Measurements from ENCODE around the gene FUT7. TPM values are rescaled to one million over a fixed set of nuclear protein-coding genes. Genes with fewer than 3 reads are reported as not detected.

The FUT7 gene
- total and polyA plus RNA-seq, 4 experiments from 2014 or later = 3.4 to 43.8 (median 13.6) TPM

Other genes starting within 250 kb of the FUT7 start
Only the 30 nearest of the 38 such genes appear.
- gene AJM1, start 189.6 kb downstream of the FUT7 start, total RNA-seq = 1 to 10 TPM; 2.4 to 2.8 TPM
- gene AJM1, start 189.6 kb downstream of the FUT7 start, polyA plus RNA-seq = under 1 TPM in 1 of 2 donors, not detected in 1; 0.05 TPM
- 10 to 100 TPM; 41.3 to 42.6 TPM for gene PHPT1, start 182.7 kb downstream of the FUT7 start, total RNA-seq
- 10 to 100 TPM; 88.4 to 94.0 TPM for gene PHPT1, start 182.7 kb downstream of the FUT7 start, polyA plus RNA-seq
- 10 to 100 TPM in 1 of 2 experiments, 1 to 10 TPM in 1; 9.3 to 11.7 TPM for gene MAMDC4, start 179.7 kb downstream of the FUT7 start, total RNA-seq
- not detected for gene MAMDC4, start 179.7 kb downstream of the FUT7 start, polyA plus RNA-seq
- gene EDF1, start 165.8 kb downstream of the FUT7 start, total RNA-seq = 100 to 1,000 TPM; 284 to 298 TPM
- gene EDF1, start 165.8 kb downstream of the FUT7 start, polyA plus RNA-seq = 100 to 1,000 TPM; 273 to 357 TPM
- 10 to 100 TPM; 40.2 to 43.2 TPM for gene TRAF2, start 145.6 kb downstream of the FUT7 start, total RNA-seq
- gene TRAF2, start 145.6 kb downstream of the FUT7 start, polyA plus RNA-seq = 10 to 100 TPM; 11.1 to 25.2 TPM
- gene FBXW5, start 87.3 kb downstream of the FUT7 start, total RNA-seq = 100 to 1,000 TPM; 122 to 123 TPM
- 100 to 1,000 TPM in 1 of 2 donors, 10 to 100 TPM in 1; 98.6 to 160 TPM for gene FBXW5, start 87.3 kb downstream of the FUT7 start, polyA plus RNA-seq
- 1 to 10 TPM; 2.2 TPM for gene C8G, start 86.8 kb downstream of the FUT7 start, total RNA-seq
- under 1 TPM in 1 of 2 donors, not detected in 1; 0.60 TPM for gene C8G, start 86.8 kb downstream of the FUT7 start, polyA plus RNA-seq
- 1 to 10 TPM in 1 of 2 experiments, under 1 TPM in 1; 0.72 to 1.4 TPM for gene LCN12, start 79.8 kb downstream of the FUT7 start, total RNA-seq
- not detected for gene LCN12, start 79.8 kb downstream of the FUT7 start, polyA plus RNA-seq
- 1 to 10 TPM; 4.8 to 5.1 TPM for gene PTGDS, start 54.6 kb downstream of the FUT7 start, total RNA-seq
- 1 to 10 TPM; 1.7 to 3.8 TPM for gene PTGDS, start 54.6 kb downstream of the FUT7 start, polyA plus RNA-seq
- gene LCNL1, start 49.1 kb downstream of the FUT7 start, total RNA-seq = under 1 TPM; 0.14 to 0.17 TPM
- not detected for gene LCNL1, start 49.1 kb downstream of the FUT7 start, polyA plus RNA-seq
- 100 to 1,000 TPM in 1 of 2 experiments, 10 to 100 TPM in 1; 94.2 to 101 TPM for gene PAXX, start 39.7 kb downstream of the FUT7 start, total RNA-seq
- gene PAXX, start 39.7 kb downstream of the FUT7 start, polyA plus RNA-seq = 100 to 1,000 TPM in 1 of 2 donors, 10 to 100 TPM in 1; 76.0 to 103 TPM
- 1 to 10 TPM; 3.1 to 3.7 TPM for gene CLIC3, start 35.5 kb downstream of the FUT7 start, total RNA-seq
- gene CLIC3, start 35.5 kb downstream of the FUT7 start, polyA plus RNA-seq = 1 to 10 TPM; 5.0 to 7.8 TPM
- 10 to 100 TPM; 63.8 to 68.6 TPM for gene ABCA2, start 3.9 kb downstream of the FUT7 start, total RNA-seq
- gene ABCA2, start 3.9 kb downstream of the FUT7 start, polyA plus RNA-seq = 10 to 100 TPM in 1 of 2 donors, 1 to 10 TPM in 1; 2.6 to 10.8 TPM
- 10 to 100 TPM; 20.7 to 21.4 TPM for gene NPDC1, start 14.1 kb upstream of the FUT7 start, total RNA-seq
- gene NPDC1, start 14.1 kb upstream of the FUT7 start, polyA plus RNA-seq = 10 to 100 TPM; 22.8 to 32.2 TPM
- not detected for gene ENTPD2, start 22.0 kb upstream of the FUT7 start, total RNA-seq
- not detected for gene ENTPD2, start 22.0 kb upstream of the FUT7 start, polyA plus RNA-seq
- under 1 TPM; 0.09 to 0.11 TPM for gene SAPCD2, start 38.5 kb upstream of the FUT7 start, total RNA-seq
- under 1 TPM; 0.10 to 0.15 TPM for gene SAPCD2, start 38.5 kb upstream of the FUT7 start, polyA plus RNA-seq
- 10 to 100 TPM; 10.6 to 12.5 TPM for gene UAP1L1, start 45.4 kb upstream of the FUT7 start, total RNA-seq
- gene UAP1L1, start 45.4 kb upstream of the FUT7 start, polyA plus RNA-seq = 1 to 10 TPM in 1 of 2 donors, under 1 TPM in 1; 0.81 to 2.9 TPM
- gene MAN1B1, start 54.9 kb upstream of the FUT7 start, total RNA-seq = 10 to 100 TPM; 63.3 to 71.0 TPM
- 10 to 100 TPM; 35.4 to 37.5 TPM for gene MAN1B1, start 54.9 kb upstream of the FUT7 start, polyA plus RNA-seq
- 100 to 1,000 TPM; 357 to 362 TPM for gene DPP7, start 82.6 kb upstream of the FUT7 start, total RNA-seq
- 100 to 1,000 TPM; 135 to 206 TPM for gene DPP7, start 82.6 kb upstream of the FUT7 start, polyA plus RNA-seq
- not detected for gene GRIN1, start 107.1 kb upstream of the FUT7 start, total RNA-seq
- not detected for gene GRIN1, start 107.1 kb upstream of the FUT7 start, polyA plus RNA-seq
- not detected for gene LRRC26, start 138.0 kb upstream of the FUT7 start, total RNA-seq
- not detected for gene LRRC26, start 138.0 kb upstream of the FUT7 start, polyA plus RNA-seq
- not detected for gene TMEM210, start 140.0 kb upstream of the FUT7 start, total RNA-seq
- not detected for gene TMEM210, start 140.0 kb upstream of the FUT7 start, polyA plus RNA-seq
- gene ANAPC2, start 156.5 kb upstream of the FUT7 start, total RNA-seq = 100 to 1,000 TPM; 116 to 125 TPM
- gene ANAPC2, start 156.5 kb upstream of the FUT7 start, polyA plus RNA-seq = 1 to 10 TPM; 3.2 to 5.7 TPM
- gene SSNA1, start 156.6 kb upstream of the FUT7 start, total RNA-seq = 10 to 100 TPM; 48.6 to 49.5 TPM
- gene SSNA1, start 156.6 kb upstream of the FUT7 start, polyA plus RNA-seq = 100 to 1,000 TPM; 117 to 161 TPM
- 1 to 10 TPM; 8.5 to 8.6 TPM for gene TPRN, start 168.7 kb upstream of the FUT7 start, total RNA-seq
- gene TPRN, start 168.7 kb upstream of the FUT7 start, polyA plus RNA-seq = under 1 TPM; 0.27 to 0.45 TPM
- gene TMEM203, start 173.6 kb upstream of the FUT7 start, total RNA-seq = 10 to 100 TPM; 39.5 to 42.9 TPM
- gene TMEM203, start 173.6 kb upstream of the FUT7 start, polyA plus RNA-seq = 100 to 1,000 TPM; 129 to 170 TPM
- gene NDOR1, start 173.6 kb upstream of the FUT7 start, total RNA-seq = 10 to 100 TPM; 36.7 to 37.1 TPM
- 1 to 10 TPM; 4.6 to 9.5 TPM for gene NDOR1, start 173.6 kb upstream of the FUT7 start, polyA plus RNA-seq
- gene RNF208, start 190.2 kb upstream of the FUT7 start, total RNA-seq = 1 to 10 TPM in 1 of 2 experiments, under 1 TPM in 1; 0.64 to 1.3 TPM
- not detected for gene RNF208, start 190.2 kb upstream of the FUT7 start, polyA plus RNA-seq
- under 1 TPM in 1 of 2 experiments, not detected in 1; 0.25 TPM for gene CYSRT1, start 193.1 kb upstream of the FUT7 start, total RNA-seq
- gene CYSRT1, start 193.1 kb upstream of the FUT7 start, polyA plus RNA-seq = not detected
- gene RNF224, start 195.4 kb upstream of the FUT7 start, total RNA-seq = not detected
- gene RNF224, start 195.4 kb upstream of the FUT7 start, polyA plus RNA-seq = not detected

Measured in CD4-positive, alpha-beta memory T cell (primary cell).